Testis (tissue), 5 donors: ENCODE data around the gene SLC7A14. TPM values are rescaled to one million over a fixed set of nuclear protein-coding genes. Genes with fewer than 3 reads are reported as not detected.

ENCODE experiments used
- DNase-seq: peaks from one replicate; pipeline ENCODE4 v3.0.0-alpha.2; 2019
- H3K27ac ChIP-seq, 2 donors: fragments of 200-600 bp; sonication (generic); one replicate each; pipeline ENCODE4 v1.5.1; 2019
- H3K27me3 ChIP-seq: fragments of 200-600 bp; sonication (generic); one replicate; pipeline ENCODE4 v1.5.1; 2019
- H3K36me3 ChIP-seq: fragments of 200-600 bp; sonication (generic); one replicate; pipeline ENCODE4 v1.5.1; 2017; ENCODE audit warnings: low read depth; ENCODE audit errors: missing control alignments
- H3K4me1 ChIP-seq: fragments of 200-600 bp; sonication (generic); one replicate; pipeline ENCODE4 v1.5.1; 2019
- H3K4me3 ChIP-seq, 2 donors: fragments of 200-600 bp; sonication (generic); one replicate each; pipeline ENCODE4 v1.5.1; 2017 to 2019
- H3K9me3 ChIP-seq: fragments of 200-600 bp; sonication (generic); one replicate; pipeline ENCODE4 v1.5.1; 2017
- CTCF ChIP-seq, 3 experiments: fragments of 450-650 bp in 2 of 3; fragments of 200-600 bp in 1 of 3; sonication (generic) in 1 of 3; IDR thresholded peaks; one replicate each; pipeline ENCODE4 v1.5.1; 2016 to 2019; ENCODE audit warnings: antibody characterized with exemption in 3 of 3, mild to moderate bottlenecking in 2 of 3, moderate library complexity in 1 of 3
- POLR2A ChIP-seq: fragments of 450-650 bp; IDR thresholded peaks from one replicate; pipeline ENCODE4 v1.6.1; 2017; ENCODE audit warnings: antibody characterized with exemption, mild to moderate bottlenecking, moderate library complexity
- WGBS, 2 donors: methylation state at CpG; one replicate each; pipeline ENCODE4 v1.1.5; 2018; 5-methylcytosine and 5-hydroxymethylcytosine counted together
- intact Hi-C: fragments of 100-400 bp; cut with DNase I; formaldehyde crosslinking; loops from one replicate; pipeline ENCODE4 v1.15.1; 2023; ENCODE audit warnings: low total_unique reads
- long read RNA-seq, 2 donors: transcript quantifications; one replicate each; lab custom pipeline, GENCODE V29; 2026
- polyA plus RNA-seq: library from polyadenylated mRNA; stranded (reverse); fragments of 350-450 nt; fragmentation: Illumina TruSeq; extraction: RNeasy Lipid Tissue Mini Kit (QIAGEN cat#74804); gene quantifications from one replicate; pipeline ENCODE4 v1.2.3, GENCODE V29; 2014; ENCODE audit warnings: low read depth, low replicate concordance; ENCODE audit not compliant: insufficient read depth
- total RNA-seq, 2 donors: library from RNA; depleted of rRNA; stranded (reverse); fragments of >200 nt; gene quantifications; one replicate each; pipeline ENCODE4 v1.2.3, GENCODE V29; 2016

SLC7A14 gene
- total RNA-seq (under 1 TPM; 0.24 to 0.31 TPM), polyA plus RNA-seq (0.15 TPM)
- long read RNA-seq, donor 1: 0 reads
- long read RNA-seq, donor 2: 0 reads

GRCh38 chr3:170585937-170586310, at the start of gene SLC7A14:
TSS of gene SLC7A14 (minus strand) at chr3:170586075. CDS start at chr3:170526936, 59,139 bp downstream.
- peak within 1 kb of the TSS; percentile 13 to 40 for H3K4me3 ChIP-seq
- no peaks in the 10 kb centered on the region for H3K9me3 ChIP-seq
- no peaks in the 10 kb centered on the region for H3K36me3 ChIP-seq
- H3K27me3 ChIP-seq: no peaks in the 10 kb centered on the region
- TF ChIP-seq POLR2A: no peak
- TF ChIP-seq CTCF (IDR thresholded peaks at IDR 0.05): no peak
- WGBS, 2 donors: 23% methylated on average over 12 of the region's 12 CpGs; no CpG with 5 or more reads in 1 of the 2 donors
- intact Hi-C loops: no loop called here
- DNase-seq: no peak
- H3K27ac ChIP-seq: no peak within 1 kb of the TSS
- peaks cover 11% of the 10 kb centered on the region for H3K4me1 ChIP-seq

DNA sequence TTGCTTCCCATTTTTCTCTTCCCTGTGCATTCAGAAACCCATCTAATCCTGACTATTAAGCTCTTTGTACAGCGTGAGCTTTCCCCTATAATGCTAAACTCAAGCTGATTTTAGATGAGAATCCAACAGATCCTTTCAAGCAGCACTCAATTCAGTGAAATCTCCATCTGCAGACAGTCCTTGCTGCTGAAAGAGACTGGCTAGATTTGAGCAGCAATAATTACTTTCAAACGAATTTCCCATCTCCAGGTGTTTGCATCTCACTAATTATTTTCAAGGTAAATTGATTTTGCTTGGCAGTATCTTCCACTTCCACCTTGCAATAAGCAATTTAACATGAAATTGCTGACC, 49.5 kb upstream of the SLC7A14 start:
- DNase-seq: no peak
- H3K27me3 ChIP-seq: no peaks in the 10 kb centered on the region
- whole genome bisulfite sequencing, 2 donors: 75 to 76% methylated on average over 2 of the region's 2 CpGs
- TF ChIP-seq CTCF (IDR thresholded peaks at IDR 0.05) (no peak), POLR2A (no peak)
- intact Hi-C loops: no loop called here
- H3K27ac ChIP-seq: no peak overlapping the region
- H3K4me1 ChIP-seq: no peaks in the 10 kb centered on the region
- H3K4me3 ChIP-seq: no peak overlapping the region
- H3K36me3 ChIP-seq: no peaks in the 10 kb centered on the region
- H3K9me3 ChIP-seq: no peaks in the 10 kb centered on the region

DNA sequence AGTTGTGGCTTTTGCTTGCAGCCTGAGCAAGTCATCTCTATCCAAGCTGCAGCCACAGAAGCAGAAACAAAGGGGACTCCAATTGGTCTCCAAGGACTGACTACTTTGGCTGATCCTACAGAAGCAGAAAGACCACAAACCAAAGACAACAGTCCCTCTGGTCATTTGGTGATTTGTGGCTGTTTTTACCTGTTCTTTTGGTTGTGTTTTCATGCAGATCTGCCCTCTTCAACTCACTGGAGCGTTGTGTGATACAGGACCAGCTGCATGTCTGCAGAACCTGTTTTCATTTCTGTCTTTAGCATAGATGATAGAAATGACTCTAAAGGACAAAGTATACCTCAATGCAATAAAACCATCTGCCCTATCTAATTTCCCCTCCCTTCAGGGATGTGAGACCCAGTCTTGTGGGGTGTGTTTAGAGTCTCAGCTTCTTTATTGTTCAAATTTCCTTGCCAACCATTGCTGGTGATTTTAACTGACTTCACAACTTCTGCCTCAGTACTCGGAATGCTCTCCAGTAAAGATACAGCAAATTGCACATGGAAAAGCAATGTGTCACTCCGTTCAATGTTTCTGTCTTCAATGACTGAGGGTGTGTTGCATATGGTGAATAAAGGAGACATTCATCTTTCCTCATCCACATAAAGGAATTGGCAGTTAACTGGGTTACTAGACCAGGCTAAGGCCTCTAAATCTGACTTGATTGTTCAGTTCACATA, 48.9 kb upstream of the SLC7A14 start:
- intact Hi-C loops: no loop called here

DNA sequence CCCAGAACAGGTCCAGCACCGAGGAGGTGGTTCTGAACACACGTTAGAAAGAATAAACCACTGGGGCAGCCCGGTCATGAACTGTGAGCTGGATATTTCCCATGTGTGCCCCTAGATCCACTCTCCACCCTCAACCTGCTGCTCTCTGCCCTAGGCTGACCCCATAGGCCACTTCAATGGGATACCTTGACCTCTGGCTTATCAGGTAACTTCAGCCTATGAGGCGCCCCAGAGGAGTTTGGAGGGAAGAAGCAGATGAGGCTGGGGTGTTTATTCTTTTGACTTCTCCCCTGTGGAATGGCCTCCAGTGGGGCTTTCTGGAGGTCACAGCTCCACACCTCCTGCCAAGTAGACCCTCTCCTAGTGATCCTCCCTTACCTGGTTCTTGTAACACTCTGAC, 47.7 kb upstream of the SLC7A14 start:
- H3K4me3 ChIP-seq: no peak overlapping the region
- H3K27me3 ChIP-seq: no peaks in the 10 kb centered on the region
- no peaks in the 10 kb centered on the region for H3K9me3 ChIP-seq
- H3K36me3 ChIP-seq: no peaks in the 10 kb centered on the region
- TF ChIP-seq CTCF (IDR thresholded peaks at IDR 0.05) (no peak), POLR2A (no peak)
- intact Hi-C loops: no loop called here
- 78 to 92% methylated on average over 3 to 4 of the region's 4 CpGs for WGBS, 2 donors
- no peaks in the 10 kb centered on the region for H3K4me1 ChIP-seq
- DNase-seq: no peak
- H3K27ac ChIP-seq: no peak overlapping the region

More for the DNA sequence above, 48.9 kb upstream of the SLC7A14 start:
- 91 to 96% methylated on average over 3 of the region's 3 CpGs for WGBS, 2 donors
- TF ChIP-seq POLR2A (no peak), CTCF (IDR thresholded peaks at IDR 0.05) (no peak)
- no peaks in the 10 kb centered on the region for H3K36me3 ChIP-seq
- DNase-seq: no peak
- H3K27ac ChIP-seq: no peak overlapping the region
- H3K27me3 ChIP-seq: no peaks in the 10 kb centered on the region
- no peak overlapping the region for H3K4me3 ChIP-seq
- no peaks in the 10 kb centered on the region for H3K9me3 ChIP-seq
- H3K4me1 ChIP-seq: no peaks in the 10 kb centered on the region

- Histone ChIP-seq H3K9me3 (no peaks in the 10 kb centered on the region), H3K27ac (no peak overlapping the region), H3K27me3 (no peaks in the 10 kb centered on the region), H3K4me1 (no peaks in the 10 kb centered on the region), H3K4me3 (no peak overlapping the region), H3K36me3 (no peaks in the 10 kb centered on the region)
- whole genome bisulfite sequencing, 2 donors: 93% methylated on average over 4 of the region's 4 CpGs
- TF ChIP-seq POLR2A (no peak), CTCF (IDR thresholded peaks at IDR 0.05) (no peak)
- intact Hi-C loops: no loop called here
- no peak for DNase-seq
Measured at GRCh38 chr3:170632780-170633179, 46.9 kb upstream of the SLC7A14 start.
